ENCODE measurements around the gene THTPA.

The THTPA gene

GRCh38 chr14:23567186-23568020 is 11.3 kb downstream of the THTPA start, which contains the start of gene AP1G2:
Gene AP1G2 (minus strand): TSS chr14:23567791. CDS start chr14:23567314, 477 bp downstream.
- TF ChIP-seq MAX (IDR thresholded peaks at IDR 0.05) = peak; percentile 69
- TF ChIP-seq FOXM1 (IDR thresholded peaks at IDR 0.05; ENCODE audit: borderline replicate concordance, low read depth) = no peak
- TF ChIP-seq REST (IDR thresholded peaks at IDR 0.05; ENCODE audit: low read depth) = no peak
- no peak for TF ChIP-seq CEBPB (IDR thresholded peaks at IDR 0.05)
- TF ChIP-seq TAF1 (IDR thresholded peaks at IDR 0.05; ENCODE audit: low read depth) = peak; percentile 54; the same call in 1 of the 2 replicates
- TF ChIP-seq TEAD4 (IDR thresholded peaks at IDR 0.05) = no peak
- no peak for TF ChIP-seq EGR1 (IDR thresholded peaks at IDR 0.05)
- TF ChIP-seq RAD21 (IDR thresholded peaks at IDR 0.05; ENCODE audit: low read depth) = no peak
- TF ChIP-seq NFIC (IDR thresholded peaks at IDR 0.05) = peak; percentile 9; the same call in 1 of the 2 replicates
- no peak for TF ChIP-seq CREB1 (IDR thresholded peaks at IDR 0.05; ENCODE audit: low read depth)
- no peak for TF ChIP-seq USF1 (IDR thresholded peaks at IDR 0.05)
- 0 out of 2 replicates have a peak, but pooled peaks have one; percentile 14 for TF ChIP-seq EP300 (IDR thresholded peaks at IDR 0.05; ENCODE audit: borderline replicate concordance)
- TF ChIP-seq YY1 (IDR thresholded peaks at IDR 0.05; ENCODE audit: low read depth) = peak; percentile 33; the same call in 1 of the 2 replicates
- TF ChIP-seq TCF12 (IDR thresholded peaks at IDR 0.05; ENCODE audit: low read depth) = no peak; the same call in 1 of the 2 replicates
- TF ChIP-seq ZBTB7A (IDR thresholded peaks at IDR 0.05; ENCODE audit: low read depth) = peak; percentile 89

- no peak for TF ChIP-seq EP300 (IDR thresholded peaks at IDR 0.05; ENCODE audit: borderline replicate concordance)
- no peak for TF ChIP-seq CREB1 (IDR thresholded peaks at IDR 0.05; ENCODE audit: low read depth)
- no peak for TF ChIP-seq TCF12 (IDR thresholded peaks at IDR 0.05; ENCODE audit: low read depth)
- TF ChIP-seq NFIC (IDR thresholded peaks at IDR 0.05) = no peak
Observed at GRCh38 chr14:23568021-23568599, 12.0 kb downstream of the THTPA start.

- TF ChIP-seq NFIC (IDR thresholded peaks at IDR 0.05) (no peak), EP300 (IDR thresholded peaks at IDR 0.05; ENCODE audit: borderline replicate concordance) (no peak), ZBTB7A (IDR thresholded peaks at IDR 0.05; ENCODE audit: low read depth) (no peak), TEAD4 (IDR thresholded peaks at IDR 0.05) (no peak), TCF12 (IDR thresholded peaks at IDR 0.05; ENCODE audit: low read depth) (no peak), USF1 (IDR thresholded peaks at IDR 0.05) (no peak), FOXM1 (IDR thresholded peaks at IDR 0.05; ENCODE audit: borderline replicate concordance, low read depth) (no peak), EGR1 (IDR thresholded peaks at IDR 0.05) (no peak), YY1 (IDR thresholded peaks at IDR 0.05; ENCODE audit: low read depth) (no peak), MAX (IDR thresholded peaks at IDR 0.05) (no peak), CEBPB (IDR thresholded peaks at IDR 0.05) (no peak), RAD21 (IDR thresholded peaks at IDR 0.05; ENCODE audit: low read depth) (no peak), TAF1 (IDR thresholded peaks at IDR 0.05; ENCODE audit: low read depth) (no peak), CREB1 (IDR thresholded peaks at IDR 0.05; ENCODE audit: low read depth) (no peak), REST (IDR thresholded peaks at IDR 0.05; ENCODE audit: low read depth) (no peak)
Observed at GRCh38 chr14:23568600-23569331, 12.7 kb downstream of the THTPA start.

GRCh38 chr14:23569443-23570151 is 13.5 kb downstream of the THTPA start:
- TF ChIP-seq NFIC (IDR thresholded peaks at IDR 0.05) = no peak
- TF ChIP-seq USF1 (IDR thresholded peaks at IDR 0.05) = peak; percentile 58

All from Ishikawa (cell line).